NCI-H510A treated with DMSO at 0.1 percent for 48 hours (cell line): Measurements from ENCODE around the gene INPP5A.
"Not testable (repeated sequence)": the region's sequence is repeated elsewhere in the genome, so short reads cannot be mapped to it uniquely, and the experiment has no call there.

ENCODE experiments used
- DNase-seq: peaks from one replicate; lab custom pipeline; 2025; lab: John Stamatoyannopoulos, UW

The INPP5A gene

DNA sequence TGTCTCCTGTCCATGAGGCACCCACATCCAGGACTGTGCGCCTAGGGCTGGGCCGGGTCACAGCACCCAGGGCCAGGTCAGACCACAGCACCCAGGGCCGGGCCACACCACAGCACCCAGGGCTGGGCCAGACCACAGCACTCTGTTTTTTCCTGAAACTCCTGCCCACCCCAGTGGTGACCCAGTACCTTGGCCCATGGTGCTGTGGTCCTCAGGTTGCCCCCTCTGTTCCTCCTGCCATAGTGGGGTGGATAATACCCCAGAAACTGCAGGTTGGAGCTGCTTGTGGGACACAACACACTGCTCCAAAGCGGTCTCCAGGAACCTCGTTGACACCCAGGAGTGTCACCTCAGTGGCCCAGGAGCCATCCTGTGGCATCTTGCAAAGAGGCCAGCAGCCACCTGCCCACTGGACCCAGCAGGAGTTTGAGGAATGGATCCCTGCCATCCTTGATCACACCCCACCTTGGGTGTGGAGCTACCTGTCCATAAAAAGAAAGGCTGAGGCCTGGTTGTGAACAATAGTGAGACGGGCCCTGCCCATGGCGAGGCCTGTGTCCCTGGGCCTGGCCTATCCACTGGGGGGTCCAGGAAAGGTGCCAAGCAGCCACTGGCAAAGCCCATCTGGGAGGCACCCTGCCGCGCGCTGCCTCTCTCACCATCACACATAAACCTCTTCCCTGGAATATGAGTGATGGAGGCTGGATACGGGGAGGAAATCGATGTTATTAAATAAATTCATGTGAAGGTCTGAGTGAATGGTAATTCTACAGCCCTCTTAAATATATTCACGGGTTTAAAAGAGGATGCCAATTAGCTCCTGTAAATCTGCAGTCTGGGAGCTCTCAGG is 159.4 kb downstream of the INPP5A start:
- DNase-seq, result no peak

DNA sequence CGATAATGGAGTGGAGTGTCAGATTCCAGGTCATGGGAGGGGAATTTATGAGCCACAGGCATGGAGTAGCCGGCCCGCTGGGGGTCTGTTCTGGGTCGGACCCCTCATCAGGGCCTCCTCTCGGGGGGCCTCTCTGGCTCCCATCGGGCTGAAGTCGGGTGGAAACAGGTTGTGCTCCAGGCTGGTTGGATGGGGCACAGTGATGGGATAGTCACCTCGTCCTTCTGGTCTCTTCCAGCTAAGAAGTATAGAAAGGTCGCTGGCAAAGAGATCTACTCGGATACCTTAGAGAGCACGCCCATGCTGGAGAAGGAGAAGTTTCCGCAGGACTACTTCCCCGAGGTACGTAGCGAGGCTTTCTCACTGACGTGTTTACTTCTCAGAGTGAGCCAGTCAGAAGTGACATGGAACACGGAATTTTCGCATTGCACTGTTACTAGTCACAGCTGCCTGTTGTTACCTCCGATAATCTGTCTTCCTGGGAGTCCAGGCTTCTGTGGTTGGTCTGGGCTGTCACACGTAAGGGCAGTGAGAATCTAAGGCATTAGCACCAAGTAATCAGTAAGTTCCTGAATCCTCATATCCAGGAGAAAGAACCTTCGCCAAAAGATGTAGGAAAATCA is 160.1 kb downstream of the INPP5A start:
- DNase-seq, result no peak

DNA sequence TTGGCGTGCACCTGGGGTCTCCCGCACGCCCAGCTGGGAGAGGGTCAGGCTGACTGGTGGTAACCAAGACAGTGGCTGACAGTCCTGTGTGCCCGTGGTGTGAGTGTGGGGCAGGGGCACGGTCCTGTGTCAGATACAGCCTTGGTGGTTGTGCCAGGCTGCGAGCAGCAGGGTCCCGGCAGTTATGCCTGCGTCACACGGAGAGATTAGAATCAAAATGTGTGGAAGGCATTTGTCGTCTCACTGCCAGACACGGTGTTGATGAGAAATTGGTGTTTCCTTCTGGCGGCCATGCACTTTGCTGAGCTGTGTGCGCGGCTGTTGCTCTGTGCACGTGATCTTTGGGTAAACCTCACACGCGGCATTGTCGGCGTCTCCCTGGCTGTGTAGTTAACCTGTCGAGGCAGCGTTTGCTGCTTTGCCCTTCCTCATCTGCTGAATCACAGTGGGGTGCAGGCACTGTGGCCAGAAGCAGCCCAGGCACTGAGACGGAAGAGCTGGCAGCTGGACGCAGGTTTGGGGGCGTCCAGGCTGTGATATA is 160.7 kb downstream of the INPP5A start:
- no peak for DNase-seq

DNA sequence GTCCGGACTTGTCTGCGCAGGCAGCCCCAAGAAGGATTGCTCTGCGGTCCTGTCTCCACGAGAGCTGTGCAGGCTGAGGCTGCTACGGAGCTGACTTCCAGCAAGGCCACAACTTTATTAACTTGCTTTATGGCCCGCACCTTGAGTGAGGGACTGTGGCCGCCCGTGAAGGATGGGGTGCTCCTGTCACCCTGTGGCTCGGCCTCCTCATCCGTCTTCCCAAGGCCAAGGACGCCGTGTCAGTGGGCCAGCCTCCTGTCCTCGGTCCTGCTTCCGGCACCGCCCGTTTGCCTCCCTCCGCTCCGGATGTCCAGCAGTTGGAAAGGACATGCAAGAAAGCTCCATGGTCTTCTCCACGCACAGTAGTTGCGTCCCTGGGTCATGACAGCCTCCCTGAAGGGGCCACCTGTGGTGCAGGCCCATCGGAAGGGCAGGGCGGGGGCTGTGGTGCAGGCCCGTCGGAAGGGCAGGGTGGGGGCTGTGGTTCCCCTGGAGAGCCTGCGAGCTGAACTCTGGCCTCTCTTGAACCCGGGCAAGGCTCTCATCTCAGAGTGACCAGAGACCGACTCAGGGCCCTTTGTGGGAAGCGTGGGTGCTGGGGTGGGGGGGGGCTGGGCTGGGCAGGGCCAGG is 161.3 kb downstream of the INPP5A start:
- no peak for DNase-seq

DNA sequence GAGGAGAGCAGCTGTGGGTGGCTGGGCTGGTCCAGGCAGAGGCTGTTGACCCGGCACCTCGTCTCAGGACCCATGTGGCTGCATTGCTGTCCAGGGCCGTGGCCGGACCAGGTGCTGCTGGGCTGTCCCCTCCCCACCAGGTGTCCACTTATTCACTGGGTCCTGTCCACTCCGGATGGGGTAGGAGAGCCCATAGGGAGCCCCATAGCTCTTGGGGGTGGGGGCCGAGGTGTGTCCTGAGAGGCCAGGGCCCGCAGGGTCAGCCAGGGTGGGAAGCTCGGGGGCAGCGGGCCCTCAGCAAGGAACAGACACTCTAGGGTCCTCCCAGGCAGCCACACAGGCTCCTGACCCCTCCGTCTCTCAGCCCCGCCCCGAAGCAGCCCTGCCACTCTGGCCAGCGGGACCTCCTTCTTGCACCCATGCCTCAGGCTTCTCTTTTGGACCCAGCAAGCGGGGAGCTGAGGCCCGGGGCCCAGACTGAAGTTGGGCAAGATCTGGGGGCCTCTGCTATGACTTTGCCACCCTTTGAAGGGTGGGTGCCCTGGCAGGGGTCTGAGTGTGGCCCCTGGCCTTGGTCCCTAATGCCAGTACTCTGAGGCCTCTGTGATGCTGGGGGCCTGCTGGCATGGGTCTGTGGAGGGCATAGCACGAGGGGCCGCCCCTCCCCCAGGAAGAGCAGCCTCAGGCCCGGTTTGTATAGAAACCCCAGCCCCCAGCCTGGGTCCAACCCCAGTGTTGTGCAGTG is 162.0 kb downstream of the INPP5A start:
- no peak for DNase-seq

DNA sequence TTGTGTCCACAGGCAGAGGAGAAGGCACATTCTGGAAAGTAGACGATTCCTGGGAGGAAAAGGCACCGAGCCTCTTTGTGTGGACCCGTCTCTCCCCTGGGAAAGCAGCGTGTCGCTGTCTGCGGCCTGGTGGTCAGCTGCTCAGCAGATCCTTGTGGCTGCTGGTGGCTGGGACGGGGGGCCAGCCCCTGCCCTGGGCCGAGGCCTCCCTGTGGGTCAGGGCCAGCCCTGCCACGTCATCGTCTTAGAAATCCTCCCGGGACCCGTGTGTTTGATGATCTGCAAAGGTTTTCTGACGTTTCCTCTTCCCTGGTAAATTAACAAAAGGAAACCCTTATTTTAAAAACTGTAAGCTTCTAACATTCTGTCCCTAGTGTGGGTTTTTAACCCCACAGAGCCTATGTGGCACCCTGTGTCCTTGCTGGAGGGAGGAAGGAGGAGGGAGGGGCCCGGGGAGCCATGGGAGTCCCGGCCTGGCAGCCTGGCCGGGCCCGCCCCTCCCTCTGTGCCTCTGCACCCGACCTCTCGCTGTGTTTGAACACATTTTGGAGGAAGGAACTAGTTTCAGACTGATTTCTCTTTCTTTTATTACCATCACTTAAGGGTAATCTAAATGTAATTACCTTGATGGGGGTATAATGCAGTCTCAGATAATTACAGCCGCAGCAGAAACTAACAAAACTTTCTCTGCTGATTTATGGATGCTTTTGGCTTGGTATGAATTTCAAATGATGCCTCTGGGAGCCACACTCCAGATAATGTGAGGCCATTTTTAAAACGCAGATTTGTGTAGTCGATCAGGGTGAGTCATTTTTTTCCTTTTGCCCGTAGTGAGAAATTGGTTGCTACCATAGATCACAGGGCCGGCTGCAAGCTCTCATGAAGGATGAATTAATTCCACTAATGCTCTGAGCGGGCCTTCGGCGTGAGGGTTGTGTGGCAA is 162.8 kb downstream of the INPP5A start:
- DNase-seq, result no peak

DNA sequence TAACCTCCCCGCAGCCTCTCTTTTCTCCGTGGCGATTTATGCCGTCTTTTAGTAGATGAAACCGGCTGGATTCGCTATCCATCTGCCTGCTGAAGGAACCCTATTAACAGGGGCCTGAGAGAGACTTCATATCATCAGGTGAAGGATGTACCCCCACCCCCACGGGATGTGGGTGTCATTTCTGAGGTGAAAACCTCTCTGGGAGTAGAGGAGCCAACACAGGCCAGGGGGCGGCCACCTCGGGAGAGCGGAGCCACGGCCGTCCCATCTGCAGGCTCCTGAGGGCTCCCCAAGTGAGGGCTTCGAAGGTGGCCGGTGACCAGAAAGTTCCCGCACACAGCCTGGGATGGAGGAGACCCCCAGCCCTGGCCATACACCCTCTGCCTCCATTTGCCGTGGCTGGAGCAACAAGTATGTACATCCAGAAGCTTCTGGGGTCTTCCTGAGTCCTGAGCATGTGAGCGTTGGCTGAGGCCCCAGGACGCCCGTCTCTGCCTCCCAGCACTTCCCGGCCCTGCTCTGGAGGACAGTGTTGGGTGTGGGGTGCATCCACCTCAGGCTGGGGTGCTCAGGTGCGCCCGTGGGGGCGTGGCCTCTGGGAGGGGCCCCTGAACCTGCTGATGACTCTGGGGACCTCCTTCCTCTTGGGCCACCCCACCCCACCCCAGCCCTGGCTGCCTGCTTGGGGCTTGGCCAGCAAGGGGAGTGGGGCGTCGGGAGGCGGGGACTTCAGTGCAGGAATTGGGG is 163.7 kb downstream of the INPP5A start:
- no peak for DNase-seq

DNA sequence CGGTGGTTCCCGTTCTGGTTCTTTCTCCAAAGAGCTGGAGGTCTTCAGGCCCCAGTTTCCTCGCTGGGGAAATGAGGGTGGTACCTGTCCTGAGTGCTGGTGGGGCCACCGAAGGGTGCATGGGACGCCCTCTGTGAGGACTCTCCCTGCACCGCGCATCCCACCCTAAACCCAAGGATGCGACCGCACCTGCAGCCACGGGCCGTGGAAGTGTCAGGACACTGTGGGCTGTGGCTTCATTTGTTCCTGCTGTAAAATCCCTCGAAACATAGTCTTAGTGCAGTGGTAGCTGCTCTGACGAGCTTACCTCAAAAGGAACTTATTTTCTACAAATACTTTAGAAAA is 164.2 kb downstream of the INPP5A start:
- no peak for DNase-seq

DNA sequence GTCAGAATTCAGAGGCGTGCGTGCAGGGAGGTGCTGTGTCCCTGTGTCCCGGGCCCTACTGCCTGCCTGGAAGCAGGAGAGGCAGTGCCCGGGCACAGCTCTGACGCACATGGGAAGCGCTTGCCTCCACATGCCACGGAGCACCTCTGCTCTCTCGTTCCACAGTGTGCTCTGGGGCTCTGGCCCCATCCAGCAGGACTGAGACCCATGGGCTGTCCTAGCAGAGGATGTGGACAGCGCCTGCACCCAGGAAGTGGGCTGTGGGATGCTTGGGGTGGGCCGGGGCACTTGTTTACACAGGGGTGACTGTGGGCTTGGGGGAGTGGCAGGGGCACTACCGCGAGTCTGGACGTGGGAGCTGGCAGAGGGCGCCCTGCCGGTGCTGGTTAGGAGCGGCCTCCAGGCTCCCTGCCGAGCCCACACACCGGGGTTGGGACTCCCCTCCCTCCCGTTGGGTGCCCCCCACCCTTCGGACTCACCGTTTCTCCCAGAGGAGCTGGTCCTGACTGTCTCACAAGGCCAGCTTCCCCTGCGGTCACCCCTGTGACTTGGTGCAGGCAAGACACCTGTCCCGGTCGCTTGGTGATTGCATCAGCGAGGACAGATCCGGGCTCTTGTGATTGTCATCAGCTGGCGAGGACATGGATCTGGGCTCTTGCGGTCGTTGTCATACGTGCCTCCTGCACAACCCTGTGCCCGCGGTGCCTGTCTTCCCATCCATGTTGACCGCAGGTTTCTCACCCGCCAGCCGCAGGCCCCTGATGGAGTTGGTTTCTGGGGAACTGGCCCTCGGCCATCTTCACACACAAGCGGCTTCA is 165.2 kb downstream of the INPP5A start:
- no peak for DNase-seq

DNA sequence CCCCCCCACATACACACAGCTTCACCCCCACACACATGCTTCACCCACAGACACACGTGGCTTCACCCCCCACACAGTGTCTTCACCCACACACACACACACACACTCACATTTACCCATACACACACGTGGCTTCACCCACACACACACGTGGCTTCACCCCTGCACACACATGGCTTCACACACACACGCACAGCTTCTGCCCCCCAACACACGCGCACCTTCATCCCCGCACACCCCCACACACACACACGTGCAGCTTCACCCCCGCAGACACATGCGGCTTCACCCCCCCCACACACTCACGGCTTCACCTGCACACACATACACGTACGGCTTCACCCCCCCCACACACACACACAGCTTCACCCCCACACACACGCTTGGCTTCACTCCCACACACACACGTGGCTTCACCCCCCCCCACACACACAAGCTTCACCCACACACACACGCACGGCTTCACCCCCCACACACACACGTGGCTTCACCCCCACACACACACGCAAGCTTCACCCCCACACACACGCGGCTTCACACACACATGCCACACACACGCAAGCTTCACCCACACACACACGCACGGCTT is 165.9 kb downstream of the INPP5A start:
- DNase-seq, result no peak

DNA sequence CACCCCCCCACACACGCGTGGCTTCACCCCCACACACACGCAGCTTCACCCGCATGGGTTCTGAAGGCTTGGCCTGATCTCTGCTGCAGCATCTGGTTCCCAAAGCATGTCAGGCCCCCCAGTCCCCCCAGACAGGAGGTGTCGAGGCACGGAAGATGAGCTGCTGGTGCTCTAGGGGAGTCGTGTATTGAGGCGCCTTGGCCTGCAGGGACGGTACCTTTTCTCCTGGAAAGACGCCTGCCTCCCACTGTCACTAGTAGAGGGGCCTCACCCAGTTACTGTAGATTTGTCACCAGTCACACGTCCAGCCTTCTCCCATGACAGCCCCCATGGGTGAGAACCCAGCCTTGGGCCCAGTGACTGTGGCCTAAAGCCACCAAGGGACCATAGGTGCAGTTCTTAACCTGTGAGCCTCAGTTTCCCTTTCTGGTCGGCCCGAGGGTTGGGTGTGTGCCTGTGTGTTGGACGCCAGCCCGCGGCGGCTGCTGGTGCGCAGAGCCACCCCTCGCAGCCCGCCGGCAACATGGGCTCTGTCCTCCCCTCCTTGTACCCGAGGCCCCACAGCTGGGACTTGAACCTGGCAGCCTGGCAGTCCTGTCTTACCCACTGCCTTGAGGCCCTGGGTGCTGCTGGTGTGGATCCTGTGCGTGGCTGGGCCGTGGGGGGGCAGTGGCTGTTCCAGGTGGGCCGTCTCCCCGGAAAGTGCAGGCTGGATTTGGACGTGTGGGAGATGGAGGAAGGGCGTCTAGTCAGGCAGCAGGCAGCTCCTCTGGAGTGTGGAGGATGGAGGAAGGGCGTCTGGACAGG is 166.6 kb downstream of the INPP5A start:
- no peak for DNase-seq

DNA sequence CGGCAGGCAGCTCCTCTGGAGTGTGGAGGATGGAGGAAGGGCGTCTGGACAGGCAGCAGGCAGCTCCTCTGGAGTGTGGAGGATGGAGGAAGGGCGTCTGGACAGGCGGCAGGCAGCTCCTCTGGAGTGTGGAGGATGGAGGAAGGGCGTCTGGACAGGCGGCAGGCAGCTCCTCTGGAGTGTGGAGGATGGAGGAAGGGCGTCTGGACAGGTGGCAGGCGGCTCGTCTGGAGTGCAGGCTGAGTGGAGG is 167.2 kb downstream of the INPP5A start:
- not testable (repeated sequence) for DNase-seq

DNA sequence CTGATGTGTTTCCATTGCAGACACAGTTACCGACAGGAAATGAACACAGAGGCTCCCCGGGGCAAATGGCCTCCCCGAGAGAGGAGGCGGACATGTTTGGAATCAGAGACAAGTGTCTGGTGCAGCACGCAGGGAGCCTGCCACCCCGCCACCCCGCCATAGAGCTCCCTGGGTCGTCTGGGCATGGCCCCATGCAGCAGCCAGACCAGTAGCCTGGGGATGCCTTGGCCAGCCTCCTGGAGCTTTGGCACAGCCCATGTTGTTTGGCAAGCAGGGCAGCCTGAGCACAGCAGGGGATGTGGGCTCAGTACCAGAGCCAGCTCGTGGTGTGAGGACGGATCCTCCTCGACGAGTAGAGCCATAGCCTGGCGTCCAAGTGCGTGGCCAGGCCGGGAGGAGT is 167.6 kb downstream of the INPP5A start:
- DNase-seq, result no peak

DNA sequence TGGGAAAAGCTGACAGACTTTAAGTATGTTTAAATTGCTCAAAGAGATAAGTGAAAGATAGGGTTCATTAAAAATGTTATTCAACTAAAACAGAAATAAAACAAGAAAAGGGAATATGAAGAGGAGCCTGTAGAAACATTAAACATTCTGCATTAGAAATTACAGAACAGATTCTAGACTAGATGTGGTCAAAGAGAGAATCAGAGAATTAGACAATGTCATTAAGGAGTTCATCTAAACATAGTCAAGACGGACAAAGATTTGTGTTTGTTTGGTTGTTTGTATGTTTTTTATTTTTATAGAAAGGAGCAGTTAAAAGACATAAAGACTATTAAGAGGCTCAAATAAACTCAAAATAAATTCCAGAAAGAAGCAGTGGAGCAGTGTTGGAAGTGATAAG is 168.4 kb downstream of the INPP5A start:
- no peak for DNase-seq

DNA sequence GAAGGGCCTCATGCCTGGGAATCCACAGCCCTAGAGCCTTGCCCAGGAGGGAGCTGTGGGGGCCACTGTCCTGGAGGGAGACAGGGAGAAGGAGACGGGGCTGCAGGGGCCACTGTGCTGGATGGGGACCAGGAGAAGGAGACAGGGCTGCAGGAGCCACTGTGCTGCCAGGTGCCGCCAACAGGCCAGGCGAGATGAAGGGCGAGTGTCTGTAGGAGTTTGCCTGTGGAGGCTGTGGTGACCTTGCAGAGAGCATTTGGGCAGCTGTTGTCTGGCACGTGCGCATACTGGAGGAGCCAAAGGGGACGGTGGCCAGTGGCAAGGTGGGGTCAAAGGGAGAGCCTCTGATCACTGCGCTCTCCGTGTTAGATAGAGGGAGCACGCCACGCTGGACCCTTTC is 169.1 kb downstream of the INPP5A start:
- no peak for DNase-seq

DNA sequence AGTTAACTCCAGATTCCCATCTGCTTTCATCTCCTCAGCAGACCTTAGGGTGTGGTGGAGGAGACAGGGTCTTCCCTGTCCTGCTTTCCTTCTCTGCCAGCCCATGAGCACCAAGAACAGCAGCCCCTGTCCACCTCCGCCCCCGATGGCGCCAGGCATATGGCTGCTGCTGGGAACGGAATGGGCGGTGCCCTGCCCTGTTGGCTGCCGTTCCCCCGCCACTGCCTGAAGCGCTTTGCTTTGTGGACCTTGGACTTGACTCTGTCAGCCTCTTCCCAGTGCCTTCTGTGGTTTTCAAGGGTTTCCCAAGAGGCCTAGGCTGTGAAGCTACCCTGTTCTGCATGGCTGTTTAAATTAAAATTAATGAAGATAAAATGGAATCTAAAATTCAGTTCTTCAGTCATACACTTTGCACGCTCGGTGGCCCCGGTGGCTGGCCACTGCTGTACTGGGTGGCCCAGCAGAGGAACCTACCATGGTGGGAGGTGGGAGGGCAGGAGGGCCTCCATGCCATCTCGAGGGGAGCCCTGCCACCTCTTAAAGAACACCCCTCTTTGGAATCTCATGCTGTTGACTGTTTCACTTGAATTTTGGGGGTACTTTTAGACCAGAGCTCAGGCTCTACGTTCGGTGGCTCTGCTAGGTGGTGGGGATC is 169.7 kb downstream of the INPP5A start:
- DNase-seq, result no peak

DNA sequence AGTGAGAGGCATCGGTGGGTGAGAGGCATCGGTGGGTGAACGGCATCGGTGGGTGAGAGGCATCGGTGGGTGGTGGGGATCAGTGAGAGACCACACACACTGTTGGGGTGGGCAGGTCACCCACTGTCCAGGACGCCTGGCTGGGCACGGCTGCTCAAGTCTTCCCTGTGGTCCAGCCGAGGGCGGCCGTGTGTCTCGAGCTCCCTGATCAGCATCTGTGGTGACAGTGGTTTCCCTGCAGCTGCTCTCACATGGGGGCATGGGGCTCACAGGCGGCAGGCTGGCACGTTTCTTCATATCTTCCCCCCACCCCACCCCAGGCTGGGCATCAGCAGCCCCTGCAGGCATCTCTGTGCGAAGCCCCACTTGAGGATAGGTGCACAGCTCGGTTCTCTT is 170.2 kb downstream of the INPP5A start:
- DNase-seq, result no peak

DNA sequence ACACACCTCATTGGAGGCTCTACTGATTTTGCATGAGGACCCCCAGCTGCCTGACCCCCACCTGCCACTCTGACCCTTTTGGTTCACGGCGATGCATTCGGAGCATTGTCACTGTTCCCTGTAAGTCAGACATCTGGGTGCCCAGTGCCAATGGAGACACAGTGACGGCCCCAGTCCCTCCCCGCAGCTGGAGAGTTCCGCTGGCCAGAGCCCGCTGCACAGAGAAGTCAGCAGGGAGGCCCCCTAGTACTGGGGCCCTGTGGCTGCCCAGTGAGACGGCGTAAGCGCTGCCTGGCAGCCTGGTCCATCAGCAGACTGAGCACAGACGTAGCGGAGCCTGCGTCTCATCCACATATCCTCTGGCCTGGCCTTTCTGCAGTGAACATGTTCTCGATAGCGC is 170.9 kb downstream of the INPP5A start:
- DNase-seq, result no peak
